Ectodermal cell (in vitro differentiated cells): ENCODE results near the gene BMP10.

Source experiments
- H3K27ac ChIP-seq: 2 replicates; pipeline ENCODE4 v1.7.0; 2013; ENCODE audit warnings: mild to moderate bottlenecking, low read depth, low read length; ENCODE audit not compliant: insufficient read depth, poor library complexity, severe bottlenecking
- H3K27me3 ChIP-seq: 2 replicates; pipeline ENCODE4 v1.7.0; 2013; ENCODE audit warnings: mild to moderate bottlenecking, low read length; ENCODE audit not compliant: insufficient read depth, control insufficient read depth, poor library complexity, severe bottlenecking
- H3K36me3 ChIP-seq: one replicate; pipeline ENCODE4 v1.7.0; 2013; ENCODE audit warnings: low read length; ENCODE audit not compliant: control insufficient read depth, insufficient read depth
- H3K4me1 ChIP-seq: one replicate; pipeline ENCODE4 v1.7.0; 2013; ENCODE audit warnings: low read length; ENCODE audit not compliant: control insufficient read depth, insufficient read depth
- H3K4me3 ChIP-seq: 2 replicates; pipeline ENCODE4 v1.7.0; 2013; ENCODE audit warnings: low read depth, low read length, control low read depth; ENCODE audit not compliant: insufficient read depth
- H3K9me3 ChIP-seq: 2 replicates; pipeline ENCODE4 v1.7.0; 2013; ENCODE audit warnings: mild to moderate bottlenecking, low read length, moderate library complexity; ENCODE audit not compliant: control insufficient read depth
- WGBS, 2 experiments: methylation state at CpG; one replicate each; pipeline ENCODE4 v1.1.7; 2013; ENCODE audit warnings: missing lambda C conversion rate in 2 of 2; 5-methylcytosine and 5-hydroxymethylcytosine counted together

BMP10 gene

GRCh38 chr2:68911246-68911645 lies 40.0 kb upstream of the BMP10 start:
- Histone ChIP-seq H3K27ac (no peak overlapping the region), H3K4me1 (no peaks in the 10 kb centered on the region)
- WGBS, 2 experiments: 76 to 78% methylated on average over 4 of the region's 4 CpGs

GRCh38 chr2:68909793-68910674 lies 38.8 kb upstream of the BMP10 start:
- 76 to 95% methylated on average over 2 to 3 of the region's 3 CpGs for WGBS, 2 experiments
- H3K9me3 ChIP-seq: no peaks in the 10 kb centered on the region
- H3K4me3 ChIP-seq: no peak overlapping the region
- H3K27me3 ChIP-seq: no peaks in the 10 kb centered on the region
- H3K36me3 ChIP-seq: no peaks in the 10 kb centered on the region
- no peak overlapping the region for H3K27ac ChIP-seq
- H3K4me1 ChIP-seq: no peaks in the 10 kb centered on the region

More at GRCh38 chr2:68911246-68911645, 40.0 kb upstream of the BMP10 start:
- Histone ChIP-seq H3K36me3 (no peaks in the 10 kb centered on the region), H3K27me3 (no peaks in the 10 kb centered on the region), H3K4me3 (no peak overlapping the region), H3K9me3 (no peaks in the 10 kb centered on the region)

- Histone ChIP-seq H3K36me3 (no peaks in the 10 kb centered on the region), H3K4me1 (no peaks in the 10 kb centered on the region), H3K4me3 (no peak overlapping the region), H3K27ac (no peak overlapping the region), H3K9me3 (no peaks in the 10 kb centered on the region), H3K27me3 (no peaks in the 10 kb centered on the region)
- WGBS, 2 experiments: 76 to 77% methylated on average over 5 of the region's 5 CpGs
Observed at GRCh38 chr2:68908392-68908970, 37.3 kb upstream of the BMP10 start.

GRCh38 chr2:68907920-68908253 lies 36.7 kb upstream of the BMP10 start:
- Histone ChIP-seq H3K4me1 (no peaks in the 10 kb centered on the region), H3K27me3 (no peaks in the 10 kb centered on the region), H3K36me3 (no peaks in the 10 kb centered on the region), H3K9me3 (no peaks in the 10 kb centered on the region), H3K27ac (no peak overlapping the region), H3K4me3 (no peak overlapping the region)
- WGBS, 2 experiments: 93 to 95% methylated on average over 4 of the region's 4 CpGs

- Histone ChIP-seq H3K27me3 (no peaks in the 10 kb centered on the region), H3K4me1 (no peaks in the 10 kb centered on the region), H3K9me3 (no peaks in the 10 kb centered on the region), H3K4me3 (no peak overlapping the region), H3K27ac (no peak overlapping the region), H3K36me3 (no peaks in the 10 kb centered on the region)
- 93 to 96% methylated on average over 4 to 5 of the region's 5 CpGs for WGBS, 2 experiments
Observed at GRCh38 chr2:68907232-68907919, 36.2 kb upstream of the BMP10 start.

GRCh38 chr2:68906716-68907115 lies 35.5 kb upstream of the BMP10 start:
- Histone ChIP-seq H3K4me1 (no peaks in the 10 kb centered on the region), H3K36me3 (no peaks in the 10 kb centered on the region), H3K4me3 (no peak overlapping the region), H3K27ac (no peak overlapping the region), H3K27me3 (no peaks in the 10 kb centered on the region), H3K9me3 (no peaks in the 10 kb centered on the region)
- WGBS, 2 experiments: 95% methylated on average over 3 of the region's 3 CpGs

- Histone ChIP-seq H3K27ac (no peak overlapping the region), H3K36me3 (no peaks in the 10 kb centered on the region), H3K27me3 (no peaks in the 10 kb centered on the region), H3K4me3 (no peak overlapping the region), H3K4me1 (no peaks in the 10 kb centered on the region), H3K9me3 (peaks cover 2% of the 10 kb centered on the region)
- WGBS, 2 experiments: 85% methylated on average over 1 of the region's 2 CpGs; no CpG with 5 or more reads in 1 of the 2 experiments
Observed at GRCh38 chr2:68905116-68905515, 33.9 kb upstream of the BMP10 start.

GRCh38 chr2:68901561-68901960 lies 30.4 kb upstream of the BMP10 start:
- Histone ChIP-seq H3K36me3 (no peaks in the 10 kb centered on the region), H3K4me3 (no peak overlapping the region), H3K27ac (no peak overlapping the region), H3K4me1 (no peaks in the 10 kb centered on the region), H3K27me3 (no peaks in the 10 kb centered on the region), H3K9me3 (peaks cover 2% of the 10 kb centered on the region)
- 80% methylated on average over 1 of the region's 1 CpG; no CpG with 5 or more reads in 1 of the 2 experiments for WGBS, 2 experiments

GRCh38 chr2:68901199-68901514 lies 30.0 kb upstream of the BMP10 start:
- no peaks in the 10 kb centered on the region for H3K4me1 ChIP-seq
- H3K27me3 ChIP-seq: no peaks in the 10 kb centered on the region
- no peak overlapping the region for H3K27ac ChIP-seq
- 84% methylated on average over 4 of the region's 4 CpGs for WGBS, 2 experiments
- H3K36me3 ChIP-seq: no peaks in the 10 kb centered on the region
- H3K4me3 ChIP-seq: no peak overlapping the region
- peaks cover 2% of the 10 kb centered on the region for H3K9me3 ChIP-seq

GRCh38 chr2:68900496-68901198 lies 29.4 kb upstream of the BMP10 start:
- whole genome bisulfite sequencing, 2 experiments: 95% methylated on average over 5 of the region's 5 CpGs
- no peak overlapping the region for H3K4me3 ChIP-seq
- no peaks in the 10 kb centered on the region for H3K36me3 ChIP-seq
- H3K4me1 ChIP-seq: no peaks in the 10 kb centered on the region
- peaks cover 2% of the 10 kb centered on the region for H3K9me3 ChIP-seq
- H3K27me3 ChIP-seq: no peaks in the 10 kb centered on the region
- H3K27ac ChIP-seq: no peak overlapping the region
